RWPE1 (cell line): ENCODE measurements around the gene RHOBTB3.
"Not testable (repeated sequence)": the region's sequence is repeated elsewhere in the genome, so short reads cannot be mapped to it uniquely, and the experiment has no call there.

Experiments used
- CTCF ChIA-PET: fragments of 350-600 bp; sonication (Branson Sonifier 250); formaldehyde crosslinking; extraction: SDS; loops from one replicate; lab custom pipeline; 2021; lab: Yijun Ruan, JAX
- POLR2A ChIA-PET: fragments of 400-600 bp; formaldehyde crosslinking; extraction: SDS; loops from one replicate; lab custom pipeline; 2020; ENCODE audit warnings: antibody characterized with exemption; ENCODE audit not compliant: low non-redundant PET; lab: Yijun Ruan, JAX
- DNase-seq: peaks from one replicate; pipeline ENCODE4 v3.0.0; 2012; ENCODE audit warnings: low spot score
- H3K27ac ChIP-seq: fragments of 450-650 bp; 2 replicates; pipeline ENCODE4 v1.5.1; 2017
- TF ChIP-seq, protein P1 (sequence below): fragments of 450-650 bp; conservative IDR thresholded peaks from 2 replicates; pipeline ENCODE4 v1.5.1; 2017; ENCODE audit warnings: low read depth, mild to moderate bottlenecking

Gene RHOBTB3

DNA sequence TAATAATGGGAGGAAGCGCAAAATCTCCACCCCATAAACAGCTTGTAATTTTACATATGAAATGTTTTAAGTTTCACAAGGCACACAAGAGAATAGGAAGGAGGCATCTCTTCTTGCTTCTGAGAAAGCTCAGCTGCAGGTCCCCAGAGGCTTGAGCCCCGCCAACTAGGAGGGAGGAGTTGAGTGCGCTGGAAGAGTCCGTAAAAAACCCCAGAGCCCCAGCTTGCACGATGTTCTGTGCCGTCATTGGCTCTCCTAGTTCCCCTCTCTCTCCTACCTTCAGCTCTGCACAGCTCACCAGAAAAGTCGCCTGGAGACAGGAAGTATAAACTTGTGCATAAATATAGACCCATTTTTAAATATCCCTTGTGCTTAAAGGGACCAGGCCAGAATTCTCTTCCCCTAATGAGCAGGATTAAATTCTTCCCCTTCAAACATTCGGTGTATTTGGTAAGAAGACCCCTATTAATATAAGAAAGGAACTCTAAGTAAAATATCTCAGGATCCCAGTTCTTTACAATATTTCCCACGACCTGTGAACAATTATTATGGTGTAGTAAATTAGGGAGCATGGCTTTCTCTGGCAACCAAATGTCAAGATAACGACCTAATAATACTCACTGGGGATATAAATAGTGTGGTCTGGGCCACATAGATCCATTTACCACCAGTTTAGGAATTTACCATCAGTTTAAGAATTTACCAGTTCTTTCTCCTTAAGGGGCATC, 77.7 kb downstream of the RHOBTB3 start:
- TF ChIP-seq, protein P1, sequence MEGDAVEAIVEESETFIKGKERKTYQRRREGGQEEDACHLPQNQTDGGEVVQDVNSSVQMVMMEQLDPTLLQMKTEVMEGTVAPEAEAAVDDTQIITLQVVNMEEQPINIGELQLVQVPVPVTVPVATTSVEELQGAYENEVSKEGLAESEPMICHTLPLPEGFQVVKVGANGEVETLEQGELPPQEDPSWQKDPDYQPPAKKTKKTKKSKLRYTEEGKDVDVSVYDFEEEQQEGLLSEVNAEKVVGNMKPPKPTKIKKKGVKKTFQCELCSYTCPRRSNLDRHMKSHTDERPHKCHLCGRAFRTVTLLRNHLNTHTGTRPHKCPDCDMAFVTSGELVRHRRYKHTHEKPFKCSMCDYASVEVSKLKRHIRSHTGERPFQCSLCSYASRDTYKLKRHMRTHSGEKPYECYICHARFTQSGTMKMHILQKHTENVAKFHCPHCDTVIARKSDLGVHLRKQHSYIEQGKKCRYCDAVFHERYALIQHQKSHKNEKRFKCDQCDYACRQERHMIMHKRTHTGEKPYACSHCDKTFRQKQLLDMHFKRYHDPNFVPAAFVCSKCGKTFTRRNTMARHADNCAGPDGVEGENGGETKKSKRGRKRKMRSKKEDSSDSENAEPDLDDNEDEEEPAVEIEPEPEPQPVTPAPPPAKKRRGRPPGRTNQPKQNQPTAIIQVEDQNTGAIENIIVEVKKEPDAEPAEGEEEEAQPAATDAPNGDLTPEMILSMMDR = no peak
- no peak overlapping the region for H3K27ac ChIP-seq
- CTCF ChIA-PET = interaction anchor here (2.2 kb wide), 1 partner anchor 28 kb away, joined by 7 read pairs; no protein-coding TSS in a partner anchor
- POLR2A ChIA-PET = no interaction called here
- DNase-seq = no peak

DNA sequence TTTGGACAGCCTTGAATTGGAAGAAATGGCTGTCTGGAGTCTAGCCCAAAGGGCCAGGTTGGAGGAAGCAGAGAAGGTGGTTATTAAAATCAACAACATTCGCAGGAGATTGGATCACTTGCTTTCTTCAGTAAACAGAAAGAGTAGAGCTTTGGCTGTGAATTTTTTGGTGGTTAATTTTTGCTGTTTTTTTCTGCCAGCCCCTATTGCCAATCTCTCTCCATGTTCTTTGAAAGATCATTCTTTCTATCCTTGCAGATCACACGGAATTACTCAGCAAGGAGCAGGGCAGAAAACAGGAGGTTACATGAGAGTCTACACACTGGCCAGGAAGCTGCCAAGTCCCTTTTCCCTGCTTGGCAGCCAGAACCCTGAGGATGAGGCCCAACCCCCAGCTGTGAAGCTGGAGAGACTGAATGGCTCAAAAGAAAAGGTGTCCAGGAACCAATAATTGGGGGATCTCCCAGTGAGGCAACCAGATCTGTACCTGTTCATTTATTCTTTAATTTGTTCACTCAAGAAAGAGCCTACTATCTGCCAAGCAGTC, 78.4 kb downstream of the RHOBTB3 start:
- H3K27ac ChIP-seq = no peak overlapping the region
- ChIA-PET CTCF (interaction anchor here (0.8 to 2.2 kb wide), 2 partner anchors 18 to 28 kb away, joined by 4 to 7 read pairs; no protein-coding TSS in a partner anchor), POLR2A (no interaction called here)
- DNase-seq = no peak
- TF ChIP-seq, protein P1 = no peak

DNA sequence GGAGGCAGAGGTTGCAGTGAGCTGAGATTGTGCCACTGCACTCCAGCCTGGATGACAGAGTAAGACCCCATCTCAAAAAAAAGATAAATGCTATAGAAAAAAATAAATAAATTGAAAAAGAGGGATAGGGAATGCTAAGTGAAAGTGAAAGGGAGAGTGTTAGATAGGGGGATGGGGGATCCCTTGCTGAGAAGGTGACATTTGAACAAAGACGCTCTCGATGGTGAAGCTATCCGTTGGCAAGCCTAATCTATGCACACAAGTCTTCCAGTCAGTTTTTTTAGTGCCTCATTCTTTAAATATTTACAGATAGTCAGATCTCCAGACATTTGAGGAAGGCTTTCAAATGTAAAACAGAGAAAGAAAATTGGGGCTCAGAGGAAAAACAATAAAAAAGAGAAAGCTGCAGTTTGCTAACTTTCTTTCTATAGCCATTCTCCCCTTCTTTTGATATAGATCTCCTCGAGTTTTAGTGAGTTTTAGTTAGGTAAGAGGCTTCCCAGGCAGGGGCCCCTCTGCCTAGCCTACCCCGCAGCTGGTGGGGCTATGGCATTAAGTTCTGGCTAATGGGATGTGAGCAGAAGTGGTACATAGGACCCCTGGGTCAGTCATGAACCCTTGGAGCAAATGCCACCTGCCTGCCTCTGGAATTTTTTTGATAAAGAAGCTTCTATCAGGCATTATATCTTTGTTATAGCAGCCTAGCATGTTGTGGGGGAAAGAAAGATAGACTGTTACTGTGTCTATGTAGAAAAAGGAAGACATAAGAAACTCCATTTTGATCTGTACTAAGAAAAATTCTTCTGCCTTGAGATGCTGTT, 79.4 kb downstream of the RHOBTB3 start:
- ChIA-PET POLR2A (no interaction called here), CTCF (interaction anchor here (2.2 kb wide), 1 partner anchor 29 kb away, joined by 7 read pairs; no protein-coding TSS in a partner anchor)
- TF ChIP-seq, protein P1 = no peak
- H3K27ac ChIP-seq = no peak overlapping the region
- DNase-seq = no peak

DNA sequence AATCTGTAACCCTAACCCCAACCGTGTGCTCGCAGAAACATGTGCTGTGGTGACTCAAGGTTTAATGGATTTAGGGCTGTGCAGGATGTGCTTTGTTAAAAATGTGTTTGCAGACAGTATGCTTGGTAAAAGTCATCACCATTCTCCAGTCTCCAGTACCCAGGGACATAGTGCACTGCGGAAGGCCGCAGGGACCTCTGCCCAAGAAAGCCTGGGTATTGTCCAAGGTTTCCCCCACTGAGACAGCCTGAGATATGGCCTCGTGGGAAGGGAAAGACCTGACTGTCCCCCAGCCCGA, 79.9 kb downstream of the RHOBTB3 start:
- DNase-seq, POLR2A ChIA-PET, CTCF ChIA-PET, H3K27ac ChIP-seq: not testable (repeated sequence)

DNA sequence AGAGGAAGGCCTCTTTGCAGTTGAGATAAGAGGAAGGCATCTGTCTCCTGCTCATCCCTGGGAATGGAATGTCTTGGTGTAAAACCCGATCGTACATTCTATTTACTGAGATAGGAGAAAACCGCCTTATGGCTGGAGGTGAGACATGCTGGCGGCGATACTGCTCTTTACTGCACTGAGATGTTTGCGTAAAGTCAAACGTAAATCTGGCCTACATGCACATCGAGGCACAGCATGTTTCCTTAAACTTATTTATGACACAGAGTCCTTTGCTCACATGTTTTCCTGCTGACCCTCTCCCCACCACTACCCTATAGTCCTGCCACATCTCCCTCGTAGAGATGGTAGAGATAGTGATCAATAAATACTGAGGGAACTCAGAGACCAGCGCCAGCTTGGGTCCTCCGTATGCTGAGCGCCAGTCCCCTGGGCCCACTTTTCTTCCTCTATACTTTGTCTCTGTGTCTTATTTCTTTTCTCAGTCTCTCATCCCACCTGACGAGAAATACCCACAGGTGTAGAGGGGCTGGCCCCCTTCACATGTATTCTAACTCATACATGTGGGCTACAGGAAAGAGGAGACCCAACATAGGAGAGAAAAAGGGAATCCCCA, 80.4 kb downstream of the RHOBTB3 start:
- CTCF ChIA-PET, POLR2A ChIA-PET, DNase-seq, H3K27ac ChIP-seq: not testable (repeated sequence)

DNA sequence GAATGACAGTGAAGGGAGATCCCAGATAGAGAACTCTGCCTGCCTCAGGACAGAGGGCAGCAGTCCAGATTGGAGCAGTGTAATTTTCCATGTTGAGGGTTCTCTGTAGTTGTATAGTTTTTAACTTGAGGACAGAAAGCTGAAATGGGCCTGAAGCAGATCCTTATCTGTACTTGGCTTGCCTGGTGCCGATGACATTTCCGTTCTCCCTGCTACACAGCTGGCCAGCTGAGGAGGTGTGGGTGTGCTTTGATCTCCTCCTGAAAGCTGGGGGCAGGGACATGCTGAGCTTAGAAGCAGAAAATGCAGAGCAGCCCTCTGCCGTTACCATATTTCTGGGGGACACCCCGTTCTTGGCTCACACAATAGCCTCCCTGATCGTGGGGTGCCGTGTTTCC, 80.9 kb downstream of the RHOBTB3 start:
- CTCF ChIA-PET = interaction anchor here (0.6 kb wide), 1 partner anchor 148 kb away, joined by 3 read pairs; no protein-coding TSS in a partner anchor

DNA sequence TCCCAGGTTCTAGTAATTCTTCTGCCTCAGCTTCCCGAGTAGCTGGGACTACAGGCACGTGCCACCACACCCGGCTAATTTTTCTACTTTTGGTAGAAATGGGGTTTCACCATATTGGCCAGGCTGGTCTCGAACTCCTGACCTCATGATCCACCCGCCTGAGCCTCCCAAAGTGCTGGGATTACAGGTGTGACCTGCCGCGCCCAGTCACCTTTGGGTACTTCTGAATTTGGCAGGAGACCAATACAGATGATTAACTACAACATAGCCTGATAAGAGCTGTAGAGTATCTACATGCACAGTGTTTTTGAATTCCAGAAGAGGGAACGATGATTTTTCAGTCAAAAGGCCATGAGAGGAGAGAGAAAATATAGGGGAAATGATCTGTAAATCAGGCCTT, 81.9 kb downstream of the RHOBTB3 start:
- H3K27ac ChIP-seq, DNase-seq, POLR2A ChIA-PET: not testable (repeated sequence)
- CTCF ChIA-PET = interaction anchor here (0.7 kb wide), 1 partner anchor 190 kb away, joined by 3 read pairs; no protein-coding TSS in a partner anchor

More for the DNA sequence above, 80.9 kb downstream of the RHOBTB3 start:
- no peak overlapping the region for H3K27ac ChIP-seq
- DNase-seq = no peak
- POLR2A ChIA-PET = no interaction called here
- TF ChIP-seq, protein P1 = no peak
